Fibroblast of skin of left quadriceps (primary cell): ENCODE results near the gene SNX5.

ENCODE experiments used
- DNase-seq, 2 experiments: peaks; one replicate each; pipeline ENCODE4 v3.0.0-alpha.2; 2013; ENCODE audit warnings: low read depth in 2 of 2

The SNX5 gene

DNA sequence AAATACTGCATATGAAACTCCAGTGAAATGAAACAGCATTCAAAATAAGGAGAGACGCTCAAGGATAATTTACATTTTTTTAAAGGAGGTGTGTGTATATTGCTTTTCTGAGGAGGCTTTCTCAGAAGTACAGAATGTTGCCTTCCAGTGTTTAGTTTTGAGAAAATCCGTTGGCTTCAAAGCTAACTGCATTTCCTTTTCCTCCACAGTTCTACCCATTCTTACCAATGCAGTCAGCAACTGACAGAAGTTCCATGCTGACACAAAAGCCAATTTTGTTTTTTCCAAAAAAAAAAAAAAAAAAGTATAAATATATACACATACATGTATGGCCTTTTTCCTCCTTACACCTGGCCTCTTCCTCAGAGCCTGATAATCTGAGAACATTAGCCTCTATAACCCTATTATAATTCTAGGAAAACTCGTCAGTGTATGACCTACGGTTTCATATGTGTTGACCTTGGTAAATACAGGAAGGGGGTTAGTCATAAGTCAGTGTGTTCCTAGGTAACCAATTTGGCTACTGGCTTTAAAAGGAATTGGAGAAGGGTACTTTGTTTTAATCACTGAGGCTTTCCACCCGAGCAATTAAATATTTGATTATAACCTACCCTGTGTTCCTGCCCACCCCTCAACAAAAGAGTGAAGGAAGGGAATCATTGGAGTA is 24.4 kb upstream of the SNX5 start:
- DNase-seq, result no peak

DNA sequence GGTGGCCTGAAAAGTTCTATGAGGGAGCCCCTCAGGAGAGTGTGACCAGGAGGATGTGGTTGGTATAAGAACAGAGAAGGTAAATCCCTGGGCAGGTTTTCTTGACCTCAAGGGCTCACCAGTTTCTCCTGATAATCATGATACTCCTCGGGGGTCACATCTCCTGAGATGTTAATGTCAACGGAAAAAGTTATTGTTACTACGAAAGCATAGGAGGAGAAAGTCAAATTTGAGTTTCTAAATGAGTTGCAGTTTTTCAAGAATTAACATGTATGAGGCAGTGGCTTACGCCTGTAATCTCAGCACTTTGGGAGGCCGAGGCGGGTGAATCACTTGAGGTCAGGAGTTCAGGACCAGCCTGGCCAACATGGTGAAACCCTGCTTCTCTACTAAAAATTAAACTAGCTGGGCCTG is 23.6 kb upstream of the SNX5 start:
- no peak for DNase-seq

DNA sequence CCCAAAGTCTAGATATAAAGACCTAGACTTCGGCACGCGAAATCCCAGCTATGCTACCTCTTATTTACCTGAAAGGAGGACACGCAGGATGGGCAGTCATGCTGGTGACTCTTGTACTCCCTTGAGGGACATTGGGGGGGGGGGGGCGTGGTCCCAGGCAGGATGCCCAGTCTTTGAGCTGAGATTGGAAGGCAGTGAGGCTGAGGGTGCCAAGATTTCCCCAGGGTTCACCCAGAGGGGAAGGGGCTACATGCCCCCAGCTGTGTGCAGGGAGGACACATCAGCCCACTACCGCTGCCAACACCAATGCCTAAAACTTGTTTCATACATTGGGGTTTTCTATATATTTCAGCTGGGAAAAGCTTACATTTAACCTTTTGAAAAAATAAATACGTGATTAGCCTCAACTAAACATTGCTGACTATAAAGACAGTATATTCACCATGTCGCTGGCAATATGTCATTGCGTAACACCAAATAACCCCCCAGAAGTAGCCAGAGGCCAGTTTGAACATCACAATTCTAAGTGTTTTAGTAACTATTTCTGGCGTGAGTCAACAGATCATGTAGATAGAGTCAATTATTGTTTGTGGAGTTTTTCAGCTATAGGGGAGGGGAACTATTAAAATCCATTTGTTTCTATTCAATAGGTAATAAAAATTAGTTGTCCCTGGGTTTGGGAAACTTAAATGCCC is 21.8 kb upstream of the SNX5 start:
- no peak for DNase-seq

- no peak for DNase-seq
Measured at GRCh38 chr20:17987988-17988387, 19.4 kb upstream of the SNX5 start.

DNA sequence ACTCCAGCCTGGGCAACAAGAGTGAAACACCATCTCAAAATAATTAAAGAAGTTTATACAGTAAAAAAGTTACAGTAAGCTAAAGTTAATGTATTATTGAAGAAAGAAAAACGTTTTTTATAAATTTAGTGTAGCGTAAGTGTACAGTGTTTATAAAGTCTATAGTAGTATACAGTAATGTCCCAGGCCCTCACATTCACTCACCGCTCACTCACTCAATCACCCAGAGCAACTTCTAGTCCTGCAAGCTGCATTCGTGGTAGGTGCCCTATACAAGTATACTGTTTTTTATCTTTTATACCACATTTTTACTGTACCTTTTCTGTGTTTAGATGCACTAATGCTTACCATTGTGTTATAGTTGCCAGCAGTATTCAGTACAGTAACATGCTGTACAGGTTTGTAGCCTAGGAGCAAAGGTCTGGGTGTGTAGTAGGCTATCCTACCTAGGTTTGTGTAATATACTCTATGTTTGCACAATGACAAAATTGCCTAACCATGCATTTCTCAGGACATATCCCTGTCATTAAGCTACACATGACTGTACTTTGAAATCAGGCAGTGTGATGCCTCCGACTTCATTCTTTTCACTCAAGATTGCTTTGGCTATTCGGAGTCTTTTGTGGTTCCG is 16.9 kb upstream of the SNX5 start:
- DNase-seq, result no peak

- no peak for DNase-seq
Measured at GRCh38 chr20:17976305-17976704, 7.7 kb upstream of the SNX5 start.

DNA sequence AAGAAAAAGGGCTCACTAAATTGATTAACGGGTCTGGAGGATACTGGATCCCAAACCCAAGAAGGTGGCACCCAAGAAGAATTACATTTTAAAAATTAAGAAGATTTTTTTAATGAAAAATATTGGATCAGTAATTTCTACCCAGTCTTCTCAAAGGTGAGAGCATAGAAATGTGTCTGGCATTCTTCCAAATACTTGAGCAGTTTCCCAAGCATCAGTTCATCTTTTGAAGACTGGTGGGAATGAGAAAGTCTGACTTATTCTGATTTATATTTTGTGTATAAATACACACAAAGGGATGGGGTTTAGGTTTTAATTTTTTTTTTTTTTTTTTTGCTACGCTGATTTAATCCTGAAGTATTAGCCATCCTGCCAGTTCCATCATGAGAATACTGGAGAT is 3.5 kb upstream of the SNX5 start:
- no peak for DNase-seq

DNA sequence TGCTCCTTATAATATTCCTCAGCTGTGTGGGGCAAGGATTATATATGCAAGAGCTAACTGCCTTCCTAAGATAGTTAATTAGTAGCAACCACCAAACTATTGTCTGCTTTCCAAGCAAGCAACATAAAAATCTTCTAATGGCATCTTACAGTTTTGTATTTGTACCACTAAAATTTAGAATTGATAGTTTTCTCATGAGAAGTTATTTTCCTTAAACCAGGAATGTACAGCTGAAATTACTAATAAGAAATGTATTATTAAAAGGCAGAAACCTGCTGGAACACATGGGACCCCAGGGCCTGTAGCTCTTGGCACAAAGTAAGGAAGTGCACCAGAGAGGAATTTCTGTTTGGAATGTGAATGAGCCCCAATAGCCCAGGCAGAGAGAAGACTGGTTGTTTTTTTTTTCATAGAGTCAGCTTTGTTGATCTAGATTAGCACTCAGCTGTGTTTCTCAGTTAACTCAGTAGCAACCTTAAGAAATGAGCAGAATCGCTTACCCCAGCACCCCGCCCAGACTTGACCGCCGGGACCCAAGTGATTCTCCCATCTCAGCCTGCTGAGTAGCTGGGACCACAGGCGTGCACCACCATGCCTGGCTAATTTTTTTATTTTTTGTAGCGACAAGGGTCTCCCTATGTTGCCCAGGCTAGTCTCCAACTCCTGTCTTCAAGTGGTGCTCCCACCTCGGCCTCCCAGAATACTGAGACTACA is 2.9 kb upstream of the SNX5 start:
- DNase-seq, result peak; percentile 47 to 62

GRCh38 chr20:17969884-17970409 is 1.4 kb upstream of the SNX5 start:
- DNase-seq, result no peak

DNA sequence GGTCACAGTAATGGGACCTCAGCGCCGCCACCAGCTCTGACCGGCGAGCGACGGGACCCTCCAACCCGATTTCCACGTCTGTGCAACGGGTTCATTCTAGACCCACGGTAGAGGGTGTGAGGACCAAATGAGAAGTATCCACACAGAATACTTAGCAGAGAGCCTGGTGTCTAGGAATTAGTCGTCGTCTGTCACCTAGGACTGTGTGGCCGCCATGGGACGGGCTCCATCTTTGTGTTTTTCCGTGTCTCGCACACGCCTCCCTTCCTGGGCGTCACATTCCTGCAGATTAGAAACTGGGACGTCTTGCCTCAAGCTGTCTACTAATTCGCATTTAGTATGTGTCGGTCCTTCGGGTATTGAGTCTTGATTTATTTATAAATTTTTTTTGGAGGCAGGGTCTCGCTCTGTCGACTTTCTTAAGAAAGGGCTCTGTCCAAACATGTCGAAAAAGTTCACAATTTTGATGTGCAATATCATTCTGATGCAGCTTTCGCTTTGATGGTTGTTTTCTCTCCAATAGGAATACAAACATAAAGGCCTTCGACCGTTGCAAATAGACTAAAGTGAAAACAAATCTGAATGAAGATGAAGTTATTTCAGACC is 787 bp upstream of the SNX5 start:
- no peak for DNase-seq

GRCh38 chr20:17967521-17968365 is 851 bp downstream of the SNX5 start:
- no peak for DNase-seq

DNA sequence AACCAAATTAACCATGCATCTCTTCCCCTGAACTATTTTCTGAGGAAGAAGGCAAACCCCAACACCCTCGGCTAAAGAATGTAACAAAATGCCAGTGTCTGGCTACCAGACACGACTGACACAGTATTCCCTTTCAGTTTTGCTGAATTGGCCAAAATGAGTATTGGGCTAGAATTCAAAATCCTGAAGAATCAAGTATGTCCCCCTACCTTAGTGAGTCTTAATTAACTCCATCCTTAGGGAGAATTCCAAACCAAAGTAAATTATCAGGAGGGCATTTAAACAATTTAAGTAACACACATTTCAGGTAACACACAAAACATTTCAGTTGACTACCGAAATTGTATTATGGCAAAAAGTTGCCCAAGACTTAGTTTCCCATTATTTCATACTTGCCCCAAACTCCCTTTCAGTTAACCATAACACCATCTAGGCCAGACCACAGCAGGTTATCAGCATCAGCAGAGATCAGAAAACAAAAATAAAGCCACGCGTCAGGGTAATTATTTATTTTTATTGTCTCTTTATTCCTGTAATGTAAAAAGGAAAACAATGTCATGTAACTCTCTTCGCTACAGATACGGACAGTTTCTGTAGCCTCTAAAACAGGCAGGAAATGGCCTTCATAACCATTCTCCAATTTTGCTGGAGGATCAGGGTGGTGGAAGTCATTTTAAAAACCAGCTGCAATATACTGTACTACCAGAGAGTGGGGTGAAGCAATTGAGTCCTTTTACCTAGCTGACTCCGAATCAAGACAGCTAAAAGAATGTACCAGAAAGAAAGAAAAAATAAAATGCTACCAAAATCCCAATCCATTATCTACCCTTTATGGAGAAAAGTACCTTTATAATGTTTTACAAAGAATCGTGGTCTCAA is 1.9 kb downstream of the SNX5 start:
- DNase-seq, result no peak

- DNase-seq, result no peak
Measured at GRCh38 chr20:17965042-17965697, 3.4 kb downstream of the SNX5 start.

DNA sequence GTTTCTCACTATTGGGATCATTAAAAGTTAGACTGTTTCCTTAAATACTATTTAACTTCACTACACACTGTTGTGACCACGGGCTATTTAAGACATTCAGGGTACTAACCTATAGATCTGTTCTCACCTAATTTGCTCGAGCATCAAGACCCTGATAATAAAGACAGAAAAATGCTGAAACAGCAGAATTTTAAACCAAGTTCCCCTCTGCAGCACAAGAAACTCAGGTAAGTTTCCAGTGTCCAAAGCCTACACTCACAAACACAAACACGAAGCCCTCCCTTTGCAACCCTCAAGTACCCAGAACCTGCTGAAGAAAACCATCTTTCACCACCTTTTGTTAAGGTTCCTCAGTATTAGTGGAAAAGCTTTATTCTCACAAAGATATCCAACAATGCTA is 4.0 kb downstream of the SNX5 start:
- no peak for DNase-seq

- no peak for DNase-seq
Measured at GRCh38 chr20:17964073-17964472, 4.5 kb downstream of the SNX5 start.

- no peak for DNase-seq
Measured at GRCh38 chr20:17963114-17963897, 5.3 kb downstream of the SNX5 start.

DNA sequence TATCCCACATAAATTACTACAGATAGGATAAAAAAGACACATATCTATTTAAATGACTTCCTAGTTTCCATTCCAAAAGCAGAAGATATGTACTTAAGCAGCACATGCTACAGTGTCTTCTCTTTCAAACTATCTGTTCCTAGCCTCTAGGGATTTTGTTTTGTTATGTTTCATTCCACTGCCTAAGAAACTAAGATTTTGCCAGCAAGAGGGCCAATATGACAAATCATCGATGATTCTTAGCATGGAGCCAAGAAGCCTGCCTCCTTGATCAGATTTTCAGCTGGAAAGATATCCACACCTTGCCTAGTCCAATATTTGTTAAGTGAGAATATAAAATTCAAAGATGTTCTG is 7.0 kb downstream of the SNX5 start:
- DNase-seq, result no peak

GRCh38 chr20:17960927-17961586 is 7.5 kb downstream of the SNX5 start:
- DNase-seq, result no peak
